Stimulated activated CD4-positive, alpha-beta T cell treated with anti-CD3 and anti-CD28 coated beads, Interleukin-2, amount 100 ng/mL, for 48 hours (primary cell): ENCODE results near the gene GRM4.

Source experiments
- DNase-seq, 2 donors: peaks; one replicate each; pipeline ENCODE4 v3.0.0-alpha.2; 2020

The GRM4 gene

GRCh38 chr6:34142061-34142998 is 3.6 kb downstream of the GRM4 start:
- DNase-seq: no peak

- DNase-seq: no peak
These were observed 5.8 kb downstream of the GRM4 start for GRCh38 chr6:34140075-34140474.

DNA sequence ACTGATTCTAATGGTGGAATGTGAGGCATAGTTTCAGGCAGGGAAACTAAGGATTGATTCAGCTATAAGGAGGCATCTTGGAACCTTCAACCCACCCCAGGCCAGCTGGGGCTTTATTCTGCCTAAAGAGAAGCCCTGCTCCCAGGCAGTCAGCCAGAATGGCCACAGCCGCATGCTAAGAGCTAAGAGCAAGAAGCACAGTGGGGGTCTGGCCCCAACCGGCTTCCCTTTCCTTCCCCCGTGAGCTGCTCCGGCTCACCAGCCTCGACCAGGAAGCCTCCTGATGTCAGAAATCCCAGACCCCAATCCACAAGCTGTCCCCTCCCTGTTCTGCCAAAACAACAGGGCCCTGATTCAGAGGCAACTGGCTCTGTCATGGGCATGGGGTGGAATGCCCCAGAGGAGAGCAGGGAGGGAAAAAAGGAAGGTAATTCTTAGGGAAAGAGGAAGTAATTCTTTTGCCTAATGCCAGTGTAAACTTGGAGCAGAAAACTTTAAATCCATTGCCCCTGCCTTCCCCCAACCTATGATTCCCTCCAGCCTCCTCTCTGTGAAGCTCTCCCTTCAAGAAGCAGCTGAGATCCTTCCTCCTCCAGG is 6.9 kb downstream of the GRM4 start:
- no peak for DNase-seq

- DNase-seq: no peak
These were observed 7.7 kb downstream of the GRM4 start for GRCh38 chr6:34138191-34138590.

- no peak for DNase-seq
These were observed 10.3 kb downstream of the GRM4 start for GRCh38 chr6:34135541-34135940.

DNA sequence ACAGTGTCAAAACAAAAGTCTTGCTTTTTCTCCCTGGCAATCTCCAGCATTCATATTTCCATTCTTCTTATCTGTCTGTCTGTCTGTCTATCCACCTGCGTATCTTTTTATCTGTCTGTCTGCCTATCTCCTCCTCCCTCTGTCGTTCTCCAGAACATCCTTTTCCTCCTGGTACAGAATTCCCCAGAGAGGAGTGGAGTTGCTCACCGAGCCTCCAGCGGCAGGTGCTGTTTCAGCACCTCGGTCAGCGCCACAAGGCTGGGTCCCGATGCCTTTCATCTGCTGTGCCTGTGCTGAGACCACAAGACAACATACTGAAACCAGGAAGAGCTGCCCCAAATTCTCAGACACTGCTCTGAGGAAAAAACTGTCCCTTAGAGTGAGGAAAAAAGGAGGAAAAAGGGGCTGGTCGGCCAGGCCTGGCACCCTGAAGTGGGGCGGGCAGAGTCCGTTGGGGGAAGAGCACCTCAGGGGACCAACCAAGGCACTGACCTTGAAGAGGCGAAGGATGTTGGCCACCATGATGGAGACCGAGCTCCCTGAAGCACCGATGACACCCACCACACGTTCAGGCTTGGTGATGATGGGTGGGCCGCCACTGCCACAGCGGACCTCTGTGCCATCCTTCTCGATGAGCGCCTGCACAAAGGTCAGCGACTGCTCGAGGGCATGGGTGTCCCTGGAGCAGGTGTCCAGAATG is 13.3 kb downstream of the GRM4 start:
- DNase-seq: peak in 1 of 2 donors; percentile 20

GRCh38 chr6:34131326-34132290 is 14.3 kb downstream of the GRM4 start:
- DNase-seq: no peak

- DNase-seq: no peak
These were observed 15.0 kb downstream of the GRM4 start for GRCh38 chr6:34130862-34131261.

GRCh38 chr6:34129753-34130152 is 16.1 kb downstream of the GRM4 start:
- no peak for DNase-seq

GRCh38 chr6:34128045-34128444 is 17.8 kb downstream of the GRM4 start:
- DNase-seq: no peak

- no peak for DNase-seq
These were observed 19.5 kb downstream of the GRM4 start for GRCh38 chr6:34126419-34126818.

GRCh38 chr6:34125939-34126338 is 19.9 kb downstream of the GRM4 start:
- no peak for DNase-seq

- DNase-seq: no peak
These were observed 24.8 kb downstream of the GRM4 start for GRCh38 chr6:34120953-34121675.

- no peak for DNase-seq
These were observed 30.0 kb downstream of the GRM4 start for GRCh38 chr6:34115915-34116314.

- peak; percentile 8 to 21 for DNase-seq
These were observed 30.5 kb downstream of the GRM4 start for GRCh38 chr6:34115403-34115795.

DNA sequence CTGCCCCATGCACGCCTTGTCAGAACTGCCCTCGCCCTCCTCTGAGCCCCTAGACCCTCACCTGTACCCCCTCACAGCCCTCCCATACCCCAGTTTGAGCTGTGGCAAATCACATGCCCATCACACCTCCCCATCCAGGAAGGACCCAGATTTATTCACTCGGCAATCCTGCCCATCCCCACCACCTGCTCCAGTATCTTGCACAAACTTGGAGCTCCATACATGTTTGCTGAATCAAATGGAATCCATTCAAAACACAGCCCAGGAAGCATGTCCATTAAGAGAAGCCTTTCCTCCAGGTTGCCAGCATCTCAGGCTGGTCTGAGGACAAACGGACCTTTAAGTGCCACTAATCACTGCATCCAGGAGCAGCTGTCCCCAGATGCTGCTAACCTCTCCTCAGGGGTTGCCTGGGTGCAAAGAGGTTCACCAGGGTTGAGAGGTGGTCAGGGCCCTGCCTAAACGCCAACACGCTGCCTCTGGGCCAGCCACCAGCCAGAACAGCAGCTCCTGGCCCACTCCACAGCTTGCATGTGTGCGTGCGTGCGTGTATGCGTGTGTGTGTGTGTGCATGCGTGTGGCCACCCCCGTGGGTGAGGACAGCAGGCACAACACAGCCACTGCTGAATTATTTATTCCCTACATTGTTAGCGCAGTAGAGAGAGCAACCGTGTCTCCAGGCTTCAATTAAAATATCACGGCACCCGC is 31.0 kb downstream of the GRM4 start:
- no peak for DNase-seq

DNA sequence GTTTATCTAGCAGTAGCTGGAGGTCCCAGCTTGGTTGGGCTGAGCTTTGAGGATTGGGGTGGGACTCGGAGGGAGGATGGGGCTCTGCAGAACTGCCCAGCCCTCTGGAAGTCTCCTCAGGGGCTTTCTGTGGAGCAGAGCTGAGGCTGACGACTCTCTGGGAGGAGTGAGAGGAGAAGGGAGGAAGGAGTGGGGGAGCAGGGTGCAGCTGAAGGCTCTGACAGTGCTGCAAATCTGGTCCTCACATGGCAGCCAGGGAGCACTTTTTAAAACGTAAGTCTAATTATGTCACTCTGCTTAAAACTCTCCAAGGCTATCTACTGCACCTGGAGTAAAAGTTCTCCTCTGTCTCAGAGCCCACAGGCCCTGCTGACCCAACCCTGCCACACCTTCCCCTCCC is 32.4 kb downstream of the GRM4 start:
- DNase-seq: no peak

- no peak for DNase-seq
These were observed 33.8 kb downstream of the GRM4 start for GRCh38 chr6:34112126-34112525.

DNA sequence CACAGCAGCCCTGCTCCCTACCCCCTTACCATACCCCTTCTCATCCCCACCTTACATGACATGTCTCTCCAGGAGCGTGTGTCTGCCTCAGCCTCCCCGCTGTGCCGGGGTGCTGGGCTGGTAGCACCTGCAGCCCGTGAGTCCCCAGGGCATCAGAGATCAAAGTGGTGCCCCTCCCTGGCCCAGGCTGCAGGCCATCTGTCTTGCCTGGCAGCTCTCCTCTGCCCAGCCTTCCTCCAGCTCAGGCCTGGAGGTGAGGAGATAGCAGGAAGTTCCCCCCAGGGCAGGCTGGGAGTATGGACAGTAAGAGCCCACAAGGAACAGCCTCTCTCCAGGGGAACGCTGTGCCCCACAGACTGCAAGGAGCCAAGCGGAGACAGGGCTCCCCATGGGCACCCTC is 35.3 kb downstream of the GRM4 start:
- no peak for DNase-seq

GRCh38 chr6:34108176-34108575 is 37.7 kb downstream of the GRM4 start:
- DNase-seq: no peak

DNA sequence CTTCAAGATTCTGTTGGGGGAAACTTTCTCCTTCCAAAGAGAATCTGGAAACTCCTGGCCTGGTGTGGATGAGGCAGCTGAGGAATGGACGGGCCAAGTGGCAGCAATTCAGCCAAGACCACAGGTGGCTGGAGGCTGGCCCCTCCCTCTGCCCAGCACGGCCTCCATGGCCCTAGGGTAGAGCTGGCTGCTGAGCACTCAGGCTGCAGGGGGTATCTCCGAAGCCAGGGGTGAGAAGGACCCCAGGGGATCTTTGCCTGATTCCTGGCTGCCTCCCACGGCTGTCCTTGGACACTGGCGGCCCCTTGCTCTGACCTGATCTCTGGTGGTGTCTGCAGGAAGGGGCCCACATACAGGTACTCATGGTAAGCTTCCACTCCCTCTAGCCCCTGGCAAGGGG is 39.0 kb downstream of the GRM4 start:
- no peak for DNase-seq
